ENCODE results near the gene TXNDC17.

- TF ChIP-seq CTCF (CRISPR knock-in tag; IDR thresholded peaks at IDR 0.05) (no peak), WIZ (CRISPR knock-in tag; IDR thresholded peaks at IDR 0.05) (no peak), ATF2 (CRISPR knock-in tag; IDR thresholded peaks at IDR 0.05) (no peak), SMC3 (IDR thresholded peaks at IDR 0.05; ENCODE audit: low read length) (no peak), POLR2A (IDR thresholded peaks at IDR 0.05; ENCODE audit: insufficient read depth in 1 of 2, low read depth in 2 of 2, low read length in 2 of 2) (no peak), PBX3 (CRISPR knock-in tag; IDR thresholded peaks at IDR 0.05; ENCODE audit: borderline replicate concordance) (no peak), YEATS4 (CRISPR knock-in tag; IDR thresholded peaks at IDR 0.05; ENCODE audit: borderline replicate concordance) (no peak), POLR2AphosphoS5 (IDR thresholded peaks at IDR 0.05; ENCODE audit: low read depth, low read length) (no peak)
Measured at GRCh38 chr17:6633263-6633662, 7.6 kb upstream of the TXNDC17 start.

Data from HepG2 (cell line).